Neural progenitor cell (in vitro differentiated cells): ENCODE data around the gene PSAPL1. TPM values are rescaled to one million over a fixed set of nuclear protein-coding genes. Genes with fewer than 3 reads are reported as not detected.

Source experiments
- DNase-seq: peaks from one replicate; pipeline ENCODE4 v3.0.0-alpha.2; 2016; ENCODE audit warnings: low spot score
- H2AFZ ChIP-seq: fragments of 200-600 bp; sonication (generic); replicated peaks from 2 replicates; pipeline ENCODE4 v1.6.1; 2016; ENCODE audit warnings: antibody characterized with exemption
- H3F3A ChIP-seq: fragments of 200-600 bp; sonication (generic); 2 replicates; pipeline ENCODE4 v1.6.1; 2016; ENCODE audit warnings: antibody characterized with exemption, low read depth
- H3K27ac ChIP-seq: fragments of 200-600 bp; sonication (generic); 2 replicates; pipeline ENCODE4 v1.5.1; 2016; ENCODE audit warnings: mild to moderate bottlenecking
- H3K27me3 ChIP-seq: fragments of 200-600 bp; sonication (generic); 2 replicates; pipeline ENCODE4 v1.6.1; 2016; ENCODE audit warnings: mild to moderate bottlenecking, moderate library complexity
- H3K36me3 ChIP-seq: fragments of 200-600 bp; sonication (generic); 2 replicates; pipeline ENCODE4 v1.5.1; 2016
- H3K4me1 ChIP-seq: fragments of 200-600 bp; sonication (generic); 2 replicates; pipeline ENCODE4 v1.6.1; 2016; ENCODE audit warnings: mixed run types
- H3K4me2 ChIP-seq: fragments of 200-600 bp; sonication (generic); 2 replicates; pipeline ENCODE4 v1.6.1; 2016
- H3K4me3 ChIP-seq: fragments of 200-600 bp; sonication (generic); 2 replicates; pipeline ENCODE4 v1.5.1; 2016
- H3K79me2 ChIP-seq: fragments of 200-600 bp; sonication (generic); 2 replicates; pipeline ENCODE4 v1.6.1; 2016; ENCODE audit warnings: low read depth
- H3K9ac ChIP-seq: fragments of 200-600 bp; sonication (generic); 2 replicates; pipeline ENCODE4 v1.6.1; 2016
- H3K9me3 ChIP-seq: fragments of 200-600 bp; sonication (generic); 2 replicates; pipeline ENCODE4 v1.5.1; 2016; ENCODE audit warnings: low read depth
- H4K20me1 ChIP-seq: fragments of 200-600 bp; sonication (generic); 2 replicates; pipeline ENCODE4 v1.6.1; 2016; ENCODE audit warnings: low read depth
- H3K27ac Mint-ChIP-seq: 3 replicates; pipeline ENCODE4 v1.8.0; 2021; ENCODE audit warnings: mixed read lengths
- H3K27me3 Mint-ChIP-seq: 2 replicates; pipeline ENCODE4 v1.8.0; 2022; ENCODE audit warnings: low read depth, mild to moderate bottlenecking, inconsistent platforms, moderate library complexity, mixed read lengths; ENCODE audit not compliant: insufficient read depth
- H3K36me3 Mint-ChIP-seq: 3 replicates; pipeline ENCODE4 v1.8.0; 2021; ENCODE audit warnings: mixed read lengths
- H3K4me1 Mint-ChIP-seq: 3 replicates; pipeline ENCODE4 v1.8.0; 2021; ENCODE audit warnings: mixed read lengths
- H3K4me3 Mint-ChIP-seq: 3 replicates; pipeline ENCODE4 v1.8.0; 2021; ENCODE audit warnings: mild to moderate bottlenecking, moderate library complexity, mixed read lengths
- H3K9me3 Mint-ChIP-seq: 3 replicates; pipeline ENCODE4 v1.8.0; 2020; ENCODE audit warnings: mixed read lengths
- EZH2 ChIP-seq: fragments of 200-600 bp; sonication (generic); IDR thresholded peaks from 2 replicates; pipeline ENCODE4 v1.6.1; 2017; ENCODE audit warnings: antibody characterized with exemption, mild to moderate bottlenecking, moderate library complexity
- EZH2phosphoT487 ChIP-seq: fragments of 200-600 bp; sonication (generic); IDR thresholded peaks from 2 replicates; pipeline ENCODE4 v1.6.1; 2017; ENCODE audit warnings: antibody characterized with exemption
- total RNA-seq: library from RNA; depleted of rRNA; stranded (reverse); fragments of >200 nt; gene quantifications from 2 replicates; pipeline ENCODE4 v1.2.3, GENCODE V29; 2015; ENCODE audit warnings: low replicate concordance
- TF ChIP-seq, protein P1 (sequence below): fragments of 200-600 bp; sonication (generic); IDR thresholded peaks from 2 replicates; pipeline ENCODE4 v1.5.1; 2017; ENCODE audit warnings: antibody characterized with exemption, mild to moderate bottlenecking

The PSAPL1 gene
- total RNA-seq, 1 donor from 2014 or later: not detected

DNA sequence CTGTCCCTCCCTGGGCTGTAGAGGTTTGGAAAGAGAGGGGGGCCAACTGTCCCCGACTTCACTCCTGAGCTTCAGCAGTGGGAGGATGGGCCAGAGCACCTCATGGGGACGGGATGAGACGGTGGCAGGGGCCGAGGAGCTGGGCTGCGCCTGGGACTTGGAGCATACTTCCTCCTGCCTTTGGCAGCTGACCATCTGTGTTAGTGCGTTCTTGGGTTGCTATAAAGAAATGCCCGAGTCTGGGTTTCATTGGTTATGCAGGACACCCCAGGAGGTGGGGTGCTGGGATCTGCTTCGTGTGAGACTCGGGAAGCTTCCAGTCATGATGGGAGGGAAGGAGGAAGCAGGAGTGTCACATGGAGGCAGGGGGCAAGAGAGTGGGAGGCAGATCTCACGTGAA lies 7.4 kb downstream of the PSAPL1 start:
- Mint-ChIP-seq H3K9me3 (no peaks in the 10 kb centered on the region), H3K36me3 (no peaks in the 10 kb centered on the region), H3K4me3 (no peak overlapping the region), H3K27ac (peak overlapping the region; percentile 96), H3K4me1 (peaks cover 36% of the 10 kb centered on the region), H3K27me3 (peaks cover 6% of the 10 kb centered on the region)
- no peaks in the 10 kb centered on the region for H3F3A ChIP-seq
- no peaks in the 10 kb centered on the region for H3K27me3 ChIP-seq
- no peak overlapping the region for H3K27ac ChIP-seq
- TF ChIP-seq, protein P1, sequence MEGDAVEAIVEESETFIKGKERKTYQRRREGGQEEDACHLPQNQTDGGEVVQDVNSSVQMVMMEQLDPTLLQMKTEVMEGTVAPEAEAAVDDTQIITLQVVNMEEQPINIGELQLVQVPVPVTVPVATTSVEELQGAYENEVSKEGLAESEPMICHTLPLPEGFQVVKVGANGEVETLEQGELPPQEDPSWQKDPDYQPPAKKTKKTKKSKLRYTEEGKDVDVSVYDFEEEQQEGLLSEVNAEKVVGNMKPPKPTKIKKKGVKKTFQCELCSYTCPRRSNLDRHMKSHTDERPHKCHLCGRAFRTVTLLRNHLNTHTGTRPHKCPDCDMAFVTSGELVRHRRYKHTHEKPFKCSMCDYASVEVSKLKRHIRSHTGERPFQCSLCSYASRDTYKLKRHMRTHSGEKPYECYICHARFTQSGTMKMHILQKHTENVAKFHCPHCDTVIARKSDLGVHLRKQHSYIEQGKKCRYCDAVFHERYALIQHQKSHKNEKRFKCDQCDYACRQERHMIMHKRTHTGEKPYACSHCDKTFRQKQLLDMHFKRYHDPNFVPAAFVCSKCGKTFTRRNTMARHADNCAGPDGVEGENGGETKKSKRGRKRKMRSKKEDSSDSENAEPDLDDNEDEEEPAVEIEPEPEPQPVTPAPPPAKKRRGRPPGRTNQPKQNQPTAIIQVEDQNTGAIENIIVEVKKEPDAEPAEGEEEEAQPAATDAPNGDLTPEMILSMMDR: no peak
- TF ChIP-seq EZH2phosphoT487: no peak
- H4K20me1 ChIP-seq: peaks cover 15% of the 10 kb centered on the region
- H2AFZ ChIP-seq: no peak overlapping the region
- no peak overlapping the region for H3K4me3 ChIP-seq
- no peaks in the 10 kb centered on the region for H3K79me2 ChIP-seq
- no peaks in the 10 kb centered on the region for H3K36me3 ChIP-seq
- no peak overlapping the region for H3K4me2 ChIP-seq
- peaks cover 34% of the 10 kb centered on the region for H3K4me1 ChIP-seq
- H3K9ac ChIP-seq: no peak overlapping the region
- no peak for DNase-seq
- H3K9me3 ChIP-seq: no peaks in the 10 kb centered on the region

DNA sequence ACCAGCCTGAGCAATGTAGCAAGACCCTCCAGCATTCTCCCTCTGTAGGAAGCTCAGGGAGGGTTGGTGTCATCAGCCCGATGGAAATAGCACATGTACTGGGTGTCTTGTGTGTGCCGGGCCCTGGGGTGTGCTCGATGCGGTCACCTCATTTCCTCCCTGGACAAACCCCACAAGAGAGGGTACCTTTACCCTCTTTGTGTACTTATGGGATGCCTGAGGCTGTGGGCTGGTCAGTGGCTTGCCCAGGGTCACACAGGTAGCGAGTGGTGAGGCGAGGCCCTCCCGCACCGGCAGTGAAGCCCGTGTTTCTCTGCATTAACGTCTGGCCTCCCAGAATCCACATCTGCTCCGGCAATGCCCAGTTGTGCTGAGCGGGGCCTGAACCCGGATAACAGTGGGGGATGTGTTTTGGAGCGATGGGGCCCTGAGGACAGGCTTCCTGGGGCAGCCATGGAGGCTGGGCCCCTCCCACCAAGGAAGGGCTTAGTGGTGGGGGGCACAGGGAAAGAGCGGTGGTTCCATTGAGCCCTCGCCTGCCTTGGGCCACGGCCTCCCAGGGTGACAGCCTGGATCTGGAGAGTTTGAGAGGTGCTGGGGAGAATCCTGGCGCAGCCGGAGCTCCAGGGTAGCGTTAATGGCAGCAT lies 8.1 kb downstream of the PSAPL1 start:
- Histone ChIP-seq H2AFZ (no peak overlapping the region), H3K36me3 (no peaks in the 10 kb centered on the region), H3K9ac (no peak overlapping the region), H3F3A (no peaks in the 10 kb centered on the region), H4K20me1 (peaks cover 15% of the 10 kb centered on the region), H3K79me2 (no peaks in the 10 kb centered on the region), H3K4me1 (peaks cover 34% of the 10 kb centered on the region), H3K4me2 (no peak overlapping the region), H3K27ac (no peak overlapping the region), H3K9me3 (no peaks in the 10 kb centered on the region), H3K27me3 (no peaks in the 10 kb centered on the region), H3K4me3 (no peak overlapping the region)
- Mint-ChIP-seq H3K4me1 (peaks cover 39% of the 10 kb centered on the region), H3K27me3 (peaks cover 6% of the 10 kb centered on the region), H3K27ac (no peak overlapping the region), H3K9me3 (no peaks in the 10 kb centered on the region), H3K4me3 (no peak overlapping the region), H3K36me3 (no peaks in the 10 kb centered on the region)
- no peak for DNase-seq
- TF ChIP-seq, protein P1: no peak
- TF ChIP-seq EZH2 (no peak), EZH2phosphoT487 (no peak)

DNA sequence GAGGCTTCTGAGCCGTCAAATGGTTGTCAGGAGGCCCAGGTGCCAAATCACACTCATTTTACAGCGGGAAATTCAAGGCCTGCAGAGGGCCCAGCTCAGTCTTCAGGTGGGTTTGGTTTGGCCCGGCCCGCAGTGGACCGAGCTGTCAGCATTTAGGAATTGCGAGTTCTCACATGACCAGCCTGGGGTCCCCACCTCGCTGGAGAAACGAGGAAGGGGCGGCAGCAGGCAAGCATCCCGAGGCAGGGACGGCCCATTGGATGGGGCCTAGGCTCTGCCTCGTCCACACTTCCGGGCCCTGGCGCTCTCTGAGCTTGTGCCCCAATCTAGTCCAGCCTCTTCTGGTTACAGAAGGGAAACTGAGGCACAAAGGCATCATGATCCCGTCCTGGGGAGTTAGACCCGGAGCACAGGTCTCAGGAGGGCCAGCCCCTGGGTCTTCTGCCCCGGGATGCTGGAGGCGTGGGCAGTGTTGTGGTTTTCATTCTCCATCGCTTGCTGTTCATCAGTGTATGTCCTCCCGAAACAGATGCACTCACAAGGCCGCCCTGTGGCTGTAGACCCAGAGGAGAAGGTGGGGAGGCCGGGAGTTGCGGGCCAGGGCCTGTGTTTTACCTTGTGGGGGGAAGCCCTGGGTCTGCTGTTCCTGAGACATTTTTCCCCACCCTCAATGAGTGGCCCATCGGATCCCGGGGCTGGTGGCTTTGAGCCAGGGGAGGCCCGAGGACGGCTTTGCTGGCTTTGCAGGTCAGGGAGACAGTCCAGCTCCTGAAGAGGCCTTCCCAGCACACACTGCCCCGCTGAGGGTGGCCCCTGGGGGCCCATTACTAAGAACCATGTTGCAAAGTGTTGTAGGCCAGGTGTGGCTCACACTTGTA lies 8.9 kb downstream of the PSAPL1 start:
- H3K79me2 ChIP-seq: no peaks in the 10 kb centered on the region
- H3K4me3 ChIP-seq: no peak overlapping the region
- H3K9me3 Mint-ChIP-seq: no peaks in the 10 kb centered on the region
- H3K4me1 ChIP-seq: peaks cover 32% of the 10 kb centered on the region
- TF ChIP-seq, protein P1: no peak
- TF ChIP-seq EZH2phosphoT487 (no peak), EZH2 (no peak)
- no peaks in the 10 kb centered on the region for H3K36me3 ChIP-seq
- peak overlapping the region; percentile 85 for H3K27ac Mint-ChIP-seq
- peaks cover 7% of the 10 kb centered on the region for H3K27me3 Mint-ChIP-seq
- H3F3A ChIP-seq: no peaks in the 10 kb centered on the region
- DNase-seq: no peak
- H3K9ac ChIP-seq: no peak overlapping the region
- no peak overlapping the region for H3K27ac ChIP-seq
- H3K4me2 ChIP-seq: no peak overlapping the region
- no peaks in the 10 kb centered on the region for H3K36me3 Mint-ChIP-seq
- no peaks in the 10 kb centered on the region for H3K9me3 ChIP-seq
- no peaks in the 10 kb centered on the region for H3K27me3 ChIP-seq
- no peak overlapping the region for H3K4me3 Mint-ChIP-seq
- no peak overlapping the region for H2AFZ ChIP-seq
- H3K4me1 Mint-ChIP-seq: peaks cover 37% of the 10 kb centered on the region
- peaks cover 14% of the 10 kb centered on the region for H4K20me1 ChIP-seq
